CD1c-positive myeloid dendritic cell (primary cell): ENCODE measurements around the gene TTC34.

Source experiments
- DNase-seq: peaks from one replicate; pipeline ENCODE4 v3.0.0-alpha.2; 2016; ENCODE audit errors: extremely low spot score

Gene TTC34, protein sequence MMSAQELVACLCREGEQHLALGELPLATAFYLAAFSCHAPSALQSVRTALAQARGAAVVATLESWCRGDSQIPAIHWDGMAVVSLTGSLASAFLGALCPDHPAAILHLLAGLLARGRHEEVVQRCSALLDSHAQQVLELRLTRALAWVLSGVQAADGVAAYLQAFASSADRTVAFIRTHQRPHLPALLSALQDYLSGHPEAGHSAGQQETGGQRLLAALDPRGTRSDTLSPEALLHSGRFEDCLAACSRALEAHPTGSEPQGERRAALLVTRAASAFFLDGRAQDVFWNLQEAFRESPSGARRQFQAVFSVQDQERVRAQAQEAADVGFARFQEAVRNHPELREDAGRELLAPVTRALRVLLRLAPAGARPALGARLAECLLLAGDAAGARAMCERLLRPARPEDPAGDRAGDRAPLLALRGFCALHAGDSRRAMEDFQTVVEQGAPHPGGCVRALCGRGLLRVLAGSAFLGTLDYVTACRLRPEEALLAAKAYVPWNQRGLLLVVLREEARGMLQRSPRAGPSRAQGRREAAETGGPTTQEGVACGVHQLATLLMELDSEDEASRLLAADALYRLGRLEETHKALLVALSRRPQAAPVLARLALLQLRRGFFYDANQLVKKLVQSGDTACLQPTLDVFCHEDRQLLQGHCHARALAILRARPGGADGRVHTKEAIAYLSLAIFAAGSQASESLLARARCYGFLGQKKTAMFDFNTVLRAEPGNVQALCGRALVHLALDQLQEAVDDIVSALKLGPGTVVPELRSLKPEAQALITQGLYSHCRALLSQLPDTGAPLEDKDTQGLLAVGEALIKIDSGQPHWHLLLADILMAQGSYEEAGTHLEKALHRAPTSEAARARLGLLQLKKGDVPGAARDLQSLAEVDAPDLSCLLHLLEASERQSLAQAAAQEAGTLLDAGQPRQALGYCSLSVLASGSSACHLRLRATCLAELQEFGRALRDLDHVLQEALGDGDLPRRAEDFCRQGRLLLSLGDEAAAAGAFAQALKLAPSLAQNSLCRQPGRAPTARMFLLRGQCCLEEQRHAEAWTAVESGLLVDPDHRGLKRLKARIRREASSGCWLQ

DNA sequence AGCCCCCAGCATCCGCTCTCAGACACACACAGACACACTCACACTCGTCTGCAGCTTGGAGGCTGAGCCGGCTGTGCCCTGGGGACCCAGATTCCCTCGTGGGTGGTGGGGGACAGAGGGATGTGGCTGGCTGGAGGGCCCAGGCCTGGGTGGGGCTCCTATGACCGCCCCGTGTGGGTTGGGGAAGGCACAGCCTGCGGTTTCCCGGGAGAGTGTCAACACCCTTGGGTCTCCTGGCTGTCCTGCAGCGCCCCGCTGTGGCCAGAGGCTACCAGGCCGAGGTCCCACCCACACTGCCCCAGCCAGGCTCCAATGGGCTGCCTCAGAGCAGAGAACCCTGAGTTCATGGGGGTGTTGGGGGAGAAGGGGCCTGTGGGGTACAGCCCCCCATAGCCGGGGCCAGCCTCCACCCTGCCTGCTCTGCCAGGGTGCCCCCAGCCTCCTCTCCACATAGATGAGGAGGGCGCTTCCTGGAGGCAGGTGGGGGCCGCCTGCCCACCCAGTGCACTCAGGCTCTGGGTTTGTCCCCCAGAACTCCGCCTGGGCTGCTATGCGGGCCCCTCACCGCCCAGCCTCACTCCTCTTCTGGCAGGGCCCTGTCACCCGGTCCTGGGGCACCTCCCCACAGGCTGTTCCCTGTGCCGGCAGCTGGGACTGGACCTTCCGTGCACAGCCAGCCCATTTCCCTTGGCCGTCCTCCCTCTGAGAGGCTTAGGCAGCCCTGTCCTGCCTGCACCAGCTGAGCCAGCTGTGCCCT, at the start of gene TTC34:
TTC34 (minus strand) TSS at position 159 of the 757 bp plus-strand sequence. CDS start 866 bp downstream, outside the sequence.
- peak; percentile 63 for DNase-seq

DNA sequence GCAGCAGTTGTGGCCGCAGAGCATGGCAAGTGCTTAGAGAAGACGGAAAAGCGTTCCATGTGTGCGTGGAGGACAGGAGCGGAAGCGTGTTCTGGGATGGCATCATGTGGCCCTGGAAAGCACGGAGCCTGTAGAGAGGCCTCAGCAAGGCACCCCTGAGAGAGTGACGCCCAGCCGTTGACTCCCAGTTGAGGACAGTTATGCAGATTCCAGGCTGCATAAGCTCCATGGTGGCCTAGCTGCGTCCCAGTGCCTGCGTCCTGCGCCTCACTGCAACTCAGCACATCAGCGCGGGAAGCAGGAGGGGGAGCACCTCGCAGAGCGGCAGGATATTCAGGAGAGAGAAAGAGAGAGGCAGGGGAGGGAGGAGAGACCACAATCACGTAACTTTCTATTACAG, 49.0 kb upstream of the TTC34 start:
- no peak for DNase-seq

DNA sequence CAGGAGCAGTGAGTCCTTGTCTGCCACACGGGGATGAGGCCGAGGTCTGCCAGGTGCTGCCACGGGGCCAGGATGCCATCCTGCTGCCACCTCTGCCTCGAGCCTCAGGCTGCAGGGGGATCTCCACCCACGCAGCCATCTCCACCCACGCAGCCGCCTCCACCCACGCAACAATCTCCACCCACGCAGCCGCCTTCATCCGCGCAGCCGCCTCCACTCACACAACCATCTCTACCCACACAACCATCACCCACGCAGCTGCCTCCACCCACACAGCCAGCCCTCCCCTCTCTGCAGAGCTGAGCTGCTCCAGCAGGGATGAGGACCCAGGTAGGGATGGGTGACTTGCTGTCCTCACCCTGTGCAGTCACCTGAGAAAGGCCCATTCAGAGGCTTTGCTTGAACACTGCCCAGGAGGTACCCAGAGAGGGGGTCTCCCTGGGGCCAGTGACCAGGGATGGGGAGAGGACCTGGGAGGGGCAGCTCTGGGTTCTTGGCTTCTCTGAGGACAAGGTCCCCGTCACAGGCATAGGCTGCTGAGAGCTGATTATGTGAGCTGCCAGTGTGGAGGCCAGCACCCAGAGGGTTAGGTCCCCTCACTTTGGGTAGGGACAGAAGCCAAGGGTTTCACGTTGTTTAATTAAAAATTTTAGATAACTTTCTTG, 46.6 kb upstream of the TTC34 start:
- DNase-seq = no peak

DNA sequence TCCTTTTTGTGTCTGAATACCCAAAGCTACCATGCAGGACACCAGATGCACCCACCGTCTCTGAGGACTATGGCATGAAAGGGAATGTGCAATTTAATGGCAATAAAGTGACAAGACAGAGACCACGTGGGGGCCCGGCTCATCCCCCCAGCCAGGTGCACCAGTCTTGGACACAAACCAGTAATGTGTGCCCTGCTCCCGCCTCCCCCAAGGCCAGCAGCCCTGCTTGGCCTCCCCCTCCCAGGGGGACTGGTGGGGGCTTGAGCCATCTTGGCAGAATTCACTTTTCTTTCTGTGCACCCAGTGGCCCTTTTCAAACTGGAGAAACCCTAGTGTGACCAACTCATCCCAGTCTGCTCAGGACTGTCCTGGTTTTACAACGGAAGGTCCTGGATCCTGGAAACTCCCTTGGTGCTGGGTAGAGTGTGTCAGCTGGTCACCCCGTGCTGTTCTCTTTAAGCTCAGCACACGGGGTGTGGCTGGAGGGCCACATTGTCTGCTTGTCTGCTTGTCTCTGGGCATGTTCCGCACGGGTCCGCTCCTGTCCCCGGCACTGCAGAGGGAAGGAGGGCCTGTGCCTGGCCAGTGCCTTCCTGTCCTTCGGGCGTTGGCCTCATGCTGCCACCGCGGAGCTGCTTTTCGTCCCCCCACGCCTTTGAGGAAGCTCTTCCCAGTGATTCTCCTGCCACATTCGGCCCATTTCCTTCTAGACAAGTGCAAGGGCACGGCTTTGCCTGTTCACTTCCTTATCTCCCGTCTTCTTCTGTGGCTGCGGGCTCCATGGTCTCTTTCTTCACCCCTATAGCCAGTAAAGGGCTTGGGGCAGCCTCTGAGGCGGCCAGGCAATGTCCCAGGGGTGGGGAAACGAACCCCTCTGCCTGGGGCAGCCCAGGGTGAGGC, 45.8 kb upstream of the TTC34 start:
- DNase-seq = no peak

DNA sequence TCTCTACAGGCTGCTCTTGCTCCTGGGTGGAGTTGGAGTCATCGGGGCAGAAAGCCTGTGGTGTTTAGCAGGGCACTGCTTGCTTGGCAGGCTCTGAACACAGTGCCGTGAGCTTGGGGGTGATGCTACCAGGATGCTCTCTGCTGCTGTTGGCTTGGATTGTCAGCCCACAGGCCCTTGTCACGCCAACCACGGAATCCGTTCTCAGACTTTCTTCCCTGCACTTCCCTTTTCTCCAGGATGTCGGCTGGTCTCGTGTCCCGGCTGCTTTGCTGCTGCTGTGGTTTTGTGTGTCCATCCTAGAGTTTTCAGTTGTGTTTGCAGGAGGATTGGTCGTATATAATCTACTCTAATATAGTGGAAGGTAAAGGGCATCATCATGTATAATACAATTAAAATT, 44.4 kb upstream of the TTC34 start:
- DNase-seq = peak; percentile 9

DNA sequence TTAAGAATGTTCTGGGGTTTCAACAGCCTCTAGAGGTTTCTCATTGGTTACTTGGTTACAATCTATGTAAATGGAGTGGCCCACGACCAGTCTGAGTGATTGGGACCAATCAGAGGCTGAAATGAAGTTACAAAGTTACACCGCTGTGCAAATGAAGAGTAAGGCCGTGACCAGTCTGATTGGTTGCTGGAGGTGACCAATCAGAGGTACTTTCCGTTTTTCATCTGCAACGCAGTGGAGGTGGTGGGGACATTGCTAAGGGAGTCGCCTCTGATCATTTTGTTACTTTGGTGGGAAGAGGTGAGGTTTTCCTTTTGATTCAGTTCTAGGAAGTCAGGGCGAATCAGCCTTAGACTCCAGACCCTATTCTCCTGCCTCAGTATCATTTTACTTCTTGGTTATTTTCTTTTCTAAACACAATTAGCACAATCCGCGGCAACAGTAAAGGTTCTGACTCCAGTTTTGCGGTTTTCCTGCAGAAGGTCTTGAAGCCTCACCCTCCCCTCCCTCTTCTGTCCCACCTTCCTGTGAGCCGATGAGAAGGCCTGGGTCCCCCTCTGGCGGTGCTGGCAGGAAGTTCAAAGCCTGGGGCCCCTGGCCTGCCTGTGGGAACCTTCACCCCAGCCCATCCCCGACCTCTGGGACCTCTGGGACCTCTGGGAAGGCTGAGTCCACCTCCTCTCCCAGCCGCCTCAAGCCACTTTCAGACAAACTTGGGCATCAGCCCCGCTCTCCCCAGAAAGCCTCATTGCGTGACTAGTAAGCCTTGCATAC, 38.7 kb upstream of the TTC34 start:
- peak; percentile 31 for DNase-seq

DNA sequence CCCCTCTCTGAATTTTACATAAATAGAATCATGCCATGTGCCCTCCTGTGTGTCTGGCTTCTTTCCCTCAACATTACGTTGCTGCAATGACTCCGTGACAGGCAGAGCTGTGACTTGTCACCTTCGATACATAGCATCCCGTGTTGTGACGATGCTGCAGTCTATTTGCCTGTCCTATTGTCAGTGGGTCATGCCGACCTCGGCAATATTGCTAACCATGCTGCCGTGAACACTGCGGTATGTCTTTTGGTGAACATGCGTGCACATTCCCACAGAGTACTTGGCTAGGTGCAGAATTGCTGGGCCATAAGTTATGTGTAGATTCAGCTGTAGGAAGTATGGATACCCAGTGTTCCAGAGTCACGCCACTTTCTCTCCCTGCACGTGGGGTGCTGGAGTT, 36.3 kb upstream of the TTC34 start:
- DNase-seq = no peak

DNA sequence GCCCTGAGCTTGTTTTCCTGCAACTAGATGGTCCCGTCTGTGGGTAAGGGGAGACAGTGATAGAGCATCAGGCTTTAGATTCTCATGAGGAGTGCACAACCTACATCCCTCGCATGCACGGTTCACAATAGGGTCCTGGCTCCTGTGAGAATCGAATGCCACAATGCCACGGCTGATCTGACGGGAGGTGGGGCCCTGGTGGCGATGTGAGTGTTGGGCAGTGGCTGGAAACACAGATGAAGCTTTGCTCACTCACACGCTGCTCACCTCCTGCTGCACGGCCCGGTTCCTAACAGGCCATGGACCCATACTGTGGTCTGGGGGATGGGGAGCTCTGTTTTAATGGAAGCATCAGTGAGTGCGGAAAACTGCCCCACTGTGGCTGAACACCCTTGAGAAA, 35.8 kb upstream of the TTC34 start:
- no peak for DNase-seq

DNA sequence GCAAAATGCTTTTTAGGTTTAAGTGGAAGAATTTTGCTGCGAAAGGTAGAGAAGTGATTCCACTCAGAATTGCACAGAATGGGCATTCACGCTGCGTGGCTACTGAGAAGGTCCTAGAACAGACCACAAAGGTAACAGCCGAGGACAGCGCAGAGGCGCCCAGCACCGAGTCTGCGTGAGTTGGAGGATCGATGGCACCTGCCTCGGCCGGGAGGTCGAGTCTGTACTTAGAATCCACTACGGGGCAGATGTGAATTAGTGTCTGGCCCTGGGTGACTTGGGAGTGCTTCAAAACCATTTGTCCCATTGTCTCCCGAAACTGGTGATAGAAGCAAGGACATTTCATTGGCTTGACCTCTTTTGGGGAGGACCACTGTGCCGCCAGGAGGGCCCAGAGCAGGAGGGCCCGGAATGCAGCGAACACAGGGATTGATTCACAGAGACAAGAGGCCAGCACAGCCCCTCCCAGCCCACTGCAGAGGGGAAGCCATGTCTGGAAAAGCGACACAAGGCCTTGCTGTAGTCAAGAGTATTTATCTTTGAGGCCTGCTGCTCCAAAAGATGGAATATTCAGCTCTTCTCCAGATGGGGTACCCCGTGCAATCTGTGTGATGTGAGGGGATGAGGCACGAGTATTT, 35.0 kb upstream of the TTC34 start:
- DNase-seq = no peak

DNA sequence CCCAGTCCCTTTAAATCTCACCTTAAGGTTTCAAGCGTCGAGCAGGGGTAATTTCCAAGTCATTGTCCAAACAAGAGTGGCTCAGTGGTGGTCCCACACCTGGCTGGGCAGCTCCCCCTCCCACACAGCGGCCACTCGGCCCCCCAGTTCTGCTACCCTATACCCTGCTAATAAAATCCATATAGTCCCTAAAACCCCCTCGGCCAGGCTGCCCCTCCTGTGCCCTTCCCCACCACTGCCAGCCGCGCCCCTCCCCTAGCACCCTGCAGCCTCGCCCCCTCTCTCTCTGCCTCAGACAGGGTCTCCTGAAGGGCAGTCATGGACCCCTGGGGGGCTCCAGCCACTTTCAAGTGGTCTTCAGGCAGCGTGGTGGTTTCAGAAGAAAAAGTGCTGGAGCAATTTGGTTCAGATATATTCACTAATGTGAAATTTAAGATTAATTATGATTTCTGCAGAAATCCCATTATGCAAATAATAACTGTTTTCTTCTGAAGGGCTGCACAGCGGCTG, 34.2 kb upstream of the TTC34 start:
- no peak for DNase-seq

DNA sequence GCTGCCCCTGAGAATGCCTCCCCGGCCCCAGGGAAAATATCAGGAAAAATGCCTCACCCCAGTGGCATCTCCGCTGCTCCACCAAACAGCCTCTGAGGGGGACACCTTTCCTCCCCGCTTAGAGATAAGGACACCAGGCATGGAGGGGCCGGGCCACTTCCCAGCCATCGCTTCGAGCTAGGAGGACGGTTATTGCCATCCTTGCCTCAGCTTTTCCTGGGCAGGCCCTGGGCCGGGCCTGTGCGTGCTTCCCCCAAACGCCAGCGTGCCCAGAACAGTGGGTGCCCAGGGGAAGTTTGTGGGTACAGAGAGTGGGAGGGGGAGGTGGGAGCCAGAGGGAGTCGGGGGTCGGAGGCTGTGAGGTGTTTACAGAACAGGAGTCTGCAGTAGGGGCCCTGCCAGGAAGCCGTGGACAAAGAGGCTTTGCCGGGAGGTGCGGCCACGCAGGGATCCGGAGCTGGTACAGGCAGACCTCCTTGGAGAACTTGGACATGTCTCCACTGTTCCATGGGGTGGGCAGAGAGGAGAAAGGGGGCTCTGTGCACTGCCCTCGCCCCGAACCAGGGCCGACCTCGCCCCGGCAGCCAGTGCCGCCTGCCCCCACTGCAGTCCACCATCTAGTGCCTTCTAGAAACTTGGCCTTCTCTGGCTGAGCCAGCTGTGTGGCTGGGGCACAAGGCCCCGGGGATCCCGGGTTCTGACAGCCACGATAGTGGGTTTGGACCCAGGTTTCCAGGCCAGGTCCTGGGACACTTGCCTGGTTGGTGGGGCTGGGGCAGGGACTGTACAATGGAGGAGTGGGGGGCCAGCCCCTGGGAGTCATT, 33.5 kb upstream of the TTC34 start:
- no peak for DNase-seq

DNA sequence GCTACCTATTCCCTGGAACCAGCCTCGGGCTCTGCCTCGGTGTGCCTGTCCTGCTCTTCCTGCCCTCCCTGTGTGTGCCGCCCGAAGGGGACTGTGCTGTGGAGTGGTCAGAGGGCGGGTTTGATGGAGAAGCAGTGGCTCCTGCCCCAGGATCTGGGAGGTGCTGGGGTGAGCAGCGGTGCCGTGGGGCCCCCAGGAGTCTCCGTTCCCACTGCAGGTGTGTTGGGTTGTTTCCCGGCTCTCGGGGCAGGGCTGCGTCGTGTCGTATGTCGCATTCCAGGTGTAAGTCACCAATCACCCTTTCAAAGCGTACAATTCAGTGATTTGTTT, 32.6 kb upstream of the TTC34 start:
- no peak for DNase-seq

DNA sequence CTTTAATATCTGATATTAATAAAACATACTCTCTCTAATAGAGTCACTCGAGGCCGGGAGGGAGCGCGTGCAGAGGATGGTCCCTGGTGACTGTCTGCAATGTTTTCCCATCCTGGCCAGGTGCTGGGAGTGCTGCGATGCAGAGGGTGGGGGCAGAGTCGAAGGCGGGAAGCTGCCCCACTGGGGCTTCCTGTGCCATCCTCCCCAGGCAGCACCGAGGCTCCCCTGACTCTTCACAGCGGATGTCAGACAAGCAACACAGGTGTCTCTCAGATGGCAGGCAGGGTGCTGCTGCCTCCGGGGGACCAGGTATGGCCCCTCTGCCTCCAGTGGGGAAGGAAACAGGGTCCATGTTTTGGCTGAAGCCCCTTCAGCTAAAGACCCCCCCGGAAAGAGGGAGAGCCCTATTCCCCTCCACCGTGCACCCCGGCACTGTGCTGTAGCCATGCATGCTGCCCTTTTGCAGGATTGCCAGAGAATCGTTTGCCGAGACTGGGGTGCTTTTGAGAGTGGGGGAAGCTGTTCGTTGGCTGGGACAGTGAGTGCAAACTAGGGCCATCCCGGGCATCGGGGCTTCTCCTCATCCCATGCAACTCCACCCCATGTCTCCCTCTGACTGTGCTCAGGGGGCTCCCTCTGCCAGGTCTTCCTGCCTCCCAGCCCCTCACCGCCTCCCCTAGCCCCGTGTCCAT, 32.1 kb upstream of the TTC34 start:
- no peak for DNase-seq

DNA sequence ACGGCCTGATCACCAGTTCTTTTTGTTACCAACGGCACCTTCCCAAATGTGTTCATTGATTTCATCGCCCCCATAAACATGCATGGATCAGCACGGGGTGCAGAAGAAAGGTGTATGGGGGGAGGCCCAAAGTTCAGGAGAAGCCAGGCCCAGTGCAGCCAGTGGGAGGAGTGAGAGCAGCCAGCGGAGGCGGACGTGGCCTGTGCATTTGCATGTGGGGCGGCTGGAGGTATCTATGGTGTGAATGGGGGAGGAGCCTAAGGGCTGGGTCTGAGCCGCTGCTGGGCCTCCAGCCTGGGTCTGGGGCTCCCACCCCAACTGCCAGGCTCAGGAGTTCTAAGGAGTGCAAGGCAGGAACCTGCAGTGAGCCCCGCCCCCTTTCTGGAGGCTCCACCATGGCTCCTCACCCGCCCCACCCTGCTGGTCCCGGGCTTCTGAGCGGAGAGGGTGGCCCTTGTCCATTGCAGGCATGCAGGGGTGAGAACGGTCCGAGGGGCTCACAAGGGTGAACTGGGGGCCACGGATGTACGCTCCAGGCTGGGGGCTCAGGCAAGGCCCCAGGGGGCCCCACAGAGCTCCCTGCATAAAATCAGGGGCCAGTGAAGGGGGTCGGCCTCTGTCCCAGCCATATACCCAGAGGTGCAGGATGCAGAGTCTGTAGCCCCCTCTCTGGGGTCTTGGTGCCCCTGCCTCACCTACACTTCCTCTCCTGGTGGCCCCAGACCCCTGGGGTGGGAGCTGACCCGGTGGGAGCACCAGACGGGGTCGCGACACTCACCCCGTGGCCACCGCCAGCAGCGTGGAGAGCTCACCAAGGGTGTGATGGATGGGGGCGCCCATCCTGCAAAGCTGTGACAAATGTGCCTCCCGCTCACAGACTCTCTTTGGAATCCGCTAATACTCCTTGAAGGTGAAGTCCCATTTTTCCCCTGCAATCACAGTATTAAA, 31.3 kb upstream of the TTC34 start:
- no peak for DNase-seq

DNA sequence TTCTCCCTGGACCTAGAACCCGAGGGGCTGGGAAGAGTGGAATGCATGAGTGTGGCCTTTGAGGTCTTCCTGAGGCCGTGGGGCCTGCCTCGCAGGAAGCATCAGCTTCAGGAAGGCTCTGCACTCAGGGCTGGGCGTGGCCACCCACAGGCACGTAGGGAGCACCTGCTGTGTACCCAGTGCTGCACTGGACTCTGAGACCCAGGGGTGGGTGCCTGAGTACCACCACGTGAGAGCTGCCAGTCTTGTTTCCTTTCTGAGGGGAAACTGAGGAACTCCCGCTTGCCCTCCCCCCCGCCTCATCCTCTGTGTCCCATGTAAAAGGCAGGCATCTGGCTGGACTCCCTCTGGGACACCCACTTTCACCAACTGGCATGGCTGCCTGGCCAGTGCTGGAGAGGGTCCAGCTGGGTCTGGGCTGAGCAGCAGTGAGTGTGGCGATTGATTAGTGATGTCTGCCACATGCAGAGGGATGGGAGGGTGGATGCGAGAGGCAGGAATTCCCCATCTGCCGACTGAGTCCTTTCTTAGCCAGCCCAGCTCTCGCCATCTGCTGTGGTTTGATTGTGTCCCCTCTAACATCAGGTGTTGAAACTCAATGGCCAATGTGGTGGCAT, 30.2 kb upstream of the TTC34 start:
- DNase-seq = no peak
